DOHH2 (cell line): ENCODE measurements around the gene MCU.

Source experiments
- H3F3A ChIP-seq: fragments of 200-600 bp; sonication (generic), shearing (Covaris generic); 2 replicates; pipeline ENCODE4 v1.6.0; 2016; ENCODE audit warnings: antibody characterized with exemption, mild to moderate bottlenecking; ENCODE audit not compliant: control insufficient read depth, insufficient read depth
- H3K27ac ChIP-seq: fragments of 200-600 bp; sonication (generic); 2 replicates; pipeline ENCODE4 v1.5.1; 2014; ENCODE audit warnings: low read depth, mild to moderate bottlenecking, low read length, moderate library complexity
- H3K27me3 ChIP-seq: fragments of 200-600 bp; sonication (generic); 2 replicates; pipeline ENCODE4 v1.6.1; 2014; ENCODE audit warnings: mild to moderate bottlenecking, low read length, mixed read lengths; ENCODE audit not compliant: control insufficient read depth
- H3K36me3 ChIP-seq: fragments of 200-600 bp; sonication (generic); 2 replicates; pipeline ENCODE4 v1.6.1; 2014; ENCODE audit warnings: mild to moderate bottlenecking, low read length, moderate library complexity, mixed read lengths; ENCODE audit not compliant: control insufficient read depth
- H3K4me1 ChIP-seq: fragments of 200-600 bp; sonication (generic); 2 replicates; pipeline ENCODE4 v1.6.1; 2014; ENCODE audit warnings: mild to moderate bottlenecking, low read length, mixed read lengths; ENCODE audit not compliant: control insufficient read depth
- H3K4me2 ChIP-seq: fragments of 200-600 bp; sonication (generic); 2 replicates; pipeline ENCODE4 v1.6.0; 2014; ENCODE audit warnings: mild to moderate bottlenecking, low read length, moderate library complexity
- H3K4me3 ChIP-seq: fragments of 200-600 bp; sonication (generic); 2 replicates; pipeline ENCODE4 v1.5.1; 2014; ENCODE audit warnings: mild to moderate bottlenecking, low read length, mixed read lengths
- H3K79me2 ChIP-seq: fragments of 200-600 bp; sonication (generic); 2 replicates; pipeline ENCODE4 v1.6.1; 2014; ENCODE audit warnings: mild to moderate bottlenecking, low read length, mixed read lengths; ENCODE audit not compliant: control insufficient read depth
- H3K9me2 ChIP-seq: fragments of 200-600 bp; sonication (generic); replicated peaks from 2 replicates; pipeline ENCODE4 v1.6.1; 2014; ENCODE audit warnings: mild to moderate bottlenecking, low read length, mixed read lengths; ENCODE audit not compliant: control insufficient read depth
- H3K9me3 ChIP-seq: fragments of 200-600 bp; sonication (generic); 2 replicates; pipeline ENCODE4 v1.6.1; 2014; ENCODE audit warnings: antibody characterized with exemption, low read length, mixed read lengths; ENCODE audit not compliant: control insufficient read depth, insufficient read depth
- H4K20me1 ChIP-seq: fragments of 200-600 bp; sonication (generic); 2 replicates; pipeline ENCODE4 v1.6.0; 2014; ENCODE audit warnings: low read depth, mild to moderate bottlenecking, antibody characterized with exemption, low read length, moderate library complexity; ENCODE audit not compliant: control insufficient read depth, insufficient read depth
- EZH2phosphoT487 ChIP-seq: fragments of 200-600 bp; sonication (generic); IDR thresholded peaks from 2 replicates; pipeline ENCODE4 v1.6.1; 2017; ENCODE audit warnings: borderline replicate concordance, mild to moderate bottlenecking, antibody characterized with exemption, low read length, moderate library complexity, mixed read lengths
- TF ChIP-seq, protein P1 (sequence below): fragments of 200-600 bp; sonication (generic); IDR thresholded peaks from one replicate; pipeline ENCODE4 v1.5.1; 2014; ENCODE audit warnings: antibody characterized with exemption, mild to moderate bottlenecking, low read depth, low read length; ENCODE audit not compliant: poor library complexity, severe bottlenecking

Gene MCU

GRCh38 chr10:72648301-72648700 is 43.6 kb upstream of the MCU start:
- Histone ChIP-seq H3K27me3 (peaks cover 5% of the 10 kb centered on the region), H3K4me1 (no peaks in the 10 kb centered on the region), H3K36me3 (no peaks in the 10 kb centered on the region), H3K79me2 (no peaks in the 10 kb centered on the region), H3K9me3 (no peaks in the 10 kb centered on the region), H3K4me2 (no peak overlapping the region), H3K4me3 (no peak overlapping the region), H3K9me2 (no peaks in the 10 kb centered on the region), H3K27ac (no peak overlapping the region), H4K20me1 (no peaks in the 10 kb centered on the region), H3F3A (no peaks in the 10 kb centered on the region)
- no peak for TF ChIP-seq EZH2phosphoT487
- TF ChIP-seq, protein P1, sequence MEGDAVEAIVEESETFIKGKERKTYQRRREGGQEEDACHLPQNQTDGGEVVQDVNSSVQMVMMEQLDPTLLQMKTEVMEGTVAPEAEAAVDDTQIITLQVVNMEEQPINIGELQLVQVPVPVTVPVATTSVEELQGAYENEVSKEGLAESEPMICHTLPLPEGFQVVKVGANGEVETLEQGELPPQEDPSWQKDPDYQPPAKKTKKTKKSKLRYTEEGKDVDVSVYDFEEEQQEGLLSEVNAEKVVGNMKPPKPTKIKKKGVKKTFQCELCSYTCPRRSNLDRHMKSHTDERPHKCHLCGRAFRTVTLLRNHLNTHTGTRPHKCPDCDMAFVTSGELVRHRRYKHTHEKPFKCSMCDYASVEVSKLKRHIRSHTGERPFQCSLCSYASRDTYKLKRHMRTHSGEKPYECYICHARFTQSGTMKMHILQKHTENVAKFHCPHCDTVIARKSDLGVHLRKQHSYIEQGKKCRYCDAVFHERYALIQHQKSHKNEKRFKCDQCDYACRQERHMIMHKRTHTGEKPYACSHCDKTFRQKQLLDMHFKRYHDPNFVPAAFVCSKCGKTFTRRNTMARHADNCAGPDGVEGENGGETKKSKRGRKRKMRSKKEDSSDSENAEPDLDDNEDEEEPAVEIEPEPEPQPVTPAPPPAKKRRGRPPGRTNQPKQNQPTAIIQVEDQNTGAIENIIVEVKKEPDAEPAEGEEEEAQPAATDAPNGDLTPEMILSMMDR = no peak

DNA sequence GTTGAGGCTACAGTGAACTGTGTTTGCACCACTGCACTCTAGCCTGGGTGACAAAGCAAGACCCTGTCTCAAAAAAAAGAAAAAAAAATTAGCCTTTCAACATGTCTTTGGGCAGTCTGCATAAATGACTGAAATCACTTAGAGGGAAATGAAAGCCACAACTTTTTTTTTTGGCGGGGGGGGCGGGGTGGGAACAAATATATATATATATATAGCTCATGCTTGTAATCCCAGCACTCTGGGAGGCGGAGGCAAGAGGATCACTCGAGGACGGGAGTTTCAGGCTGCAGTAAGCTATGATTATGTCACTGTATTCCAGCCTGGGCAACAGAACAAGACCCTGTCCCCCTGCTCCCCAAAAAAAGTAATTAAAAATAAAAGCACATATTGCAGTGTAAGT is 42.7 kb upstream of the MCU start:
- Histone ChIP-seq H3K4me3 (no peak overlapping the region), H3K27ac (no peak overlapping the region), H3K4me1 (no peaks in the 10 kb centered on the region), H3K9me3 (no peaks in the 10 kb centered on the region), H3K4me2 (no peak overlapping the region), H3K79me2 (no peaks in the 10 kb centered on the region), H3K9me2 (no peaks in the 10 kb centered on the region), H3K36me3 (no peaks in the 10 kb centered on the region), H4K20me1 (no peaks in the 10 kb centered on the region), H3K27me3 (peaks cover 5% of the 10 kb centered on the region), H3F3A (no peaks in the 10 kb centered on the region)
- TF ChIP-seq EZH2phosphoT487 = no peak
- TF ChIP-seq, protein P1 = no peak

- no peak for TF ChIP-seq EZH2phosphoT487
- TF ChIP-seq, protein P1 = no peak
- H3K9me3 ChIP-seq = no peaks in the 10 kb centered on the region
- H3K36me3 ChIP-seq = no peaks in the 10 kb centered on the region
- no peaks in the 10 kb centered on the region for H3K79me2 ChIP-seq
- no peak overlapping the region for H3K4me3 ChIP-seq
- H3K9me2 ChIP-seq = no peaks in the 10 kb centered on the region
- H3F3A ChIP-seq = no peaks in the 10 kb centered on the region
- H3K4me1 ChIP-seq = no peaks in the 10 kb centered on the region
- H3K27ac ChIP-seq = no peak overlapping the region
- no peaks in the 10 kb centered on the region for H4K20me1 ChIP-seq
- H3K27me3 ChIP-seq = no peaks in the 10 kb centered on the region
- H3K4me2 ChIP-seq = no peak overlapping the region
These were observed 38.4 kb upstream of the MCU start for GRCh38 chr10:72653383-72654096.
